BJ (cell line): ENCODE measurements around the gene LRRC45. TPM values are rescaled to one million over a fixed set of nuclear protein-coding genes. Genes with fewer than 3 reads are reported as not detected.

Source experiments
- CTCF ChIA-PET: fragments of 350-600 bp; formaldehyde crosslinking; extraction: SDS; loops from one replicate; lab custom pipeline; 2021; ENCODE audit warnings: antibody characterized with exemption, inconsistent platforms; lab: Yijun Ruan, JAX
- POLR2A ChIA-PET: fragments of 300-600 bp; sonication (Branson Sonifier 250); formaldehyde crosslinking; extraction: SDS; loops from one replicate; lab custom pipeline; 2021; ENCODE audit warnings: antibody characterized with exemption; lab: Charles Lee
- DNase-seq: peaks from one replicate; pipeline ENCODE4 v3.0.0-alpha.2; 2011; ENCODE audit warnings: low read depth
- H3K27me3 ChIP-seq: 2 replicates; pipeline ENCODE4 v1.6.0; 2011; ENCODE audit warnings: low read length; ENCODE audit not compliant: control insufficient read depth, insufficient read depth
- H3K36me3 ChIP-seq: 2 replicates; pipeline ENCODE4 v1.5.1; 2011; ENCODE audit warnings: low read length; ENCODE audit not compliant: control insufficient read depth, insufficient read depth
- H3K4me3 ChIP-seq: 2 replicates; pipeline ENCODE4 v1.5.1; 2011; ENCODE audit warnings: low read depth, mild to moderate bottlenecking, control low read depth, low read length
- polyA plus RNA-seq: library from polyadenylated mRNA; depleted of rRNA; stranded (reverse); fragments of >200 nt; gene quantifications from 2 replicates; pipeline ENCODE4 v1.2.3, GENCODE V29; 2011
- TF ChIP-seq, protein P1 (sequence below): IDR thresholded peaks from 2 replicates; pipeline ENCODE4 v1.5.1; 2011; ENCODE audit warnings: low read depth, mild to moderate bottlenecking, control low read depth, inconsistent platforms, low read length, moderate library complexity; ENCODE audit not compliant: insufficient read depth

LRRC45 gene
- polyA plus RNA-seq, 1 experiment, result 6.0 TPM

DNA sequence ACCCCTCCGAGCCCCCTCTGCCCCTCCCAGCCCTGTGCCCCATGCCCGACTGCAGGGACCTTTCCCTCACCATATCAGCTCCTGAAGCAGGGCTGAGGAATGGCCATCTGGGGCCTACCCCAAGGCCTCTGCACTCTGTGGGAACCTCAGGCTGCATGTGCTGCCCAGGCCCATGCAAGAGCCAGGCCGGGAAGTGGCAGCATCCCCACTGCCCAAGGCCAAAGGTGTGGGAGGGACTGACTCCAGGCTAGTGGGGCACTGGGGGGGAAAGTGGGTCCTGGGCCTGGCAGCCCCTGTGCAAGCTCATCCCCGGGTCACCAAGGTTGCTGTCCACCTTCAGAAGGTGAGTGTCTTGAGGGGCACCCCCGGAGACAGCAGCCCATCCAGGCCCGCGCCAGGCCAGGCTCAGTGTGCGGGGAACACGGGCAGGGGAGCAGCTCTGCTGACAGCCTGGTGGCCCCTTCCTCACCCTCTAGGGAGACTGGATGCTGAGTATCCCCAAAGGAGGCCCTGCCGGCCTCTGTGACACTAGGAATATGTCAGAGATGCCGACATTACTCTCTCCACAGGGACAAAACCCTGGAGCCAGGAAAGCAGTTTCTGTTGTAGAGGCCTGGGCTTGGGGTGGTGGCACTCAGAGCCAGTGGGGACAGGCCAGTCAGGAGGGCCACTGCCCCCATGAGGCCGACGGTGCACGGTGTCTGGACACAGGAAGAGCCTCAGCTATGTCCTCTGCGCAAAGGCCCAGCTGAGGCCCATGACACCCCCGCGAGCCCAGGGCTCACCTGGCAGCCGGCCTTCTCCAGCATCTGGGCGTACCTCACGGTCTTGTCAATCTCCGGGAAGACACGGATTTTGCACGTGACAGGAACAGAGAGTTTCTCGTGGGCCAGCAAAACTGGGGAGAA is 39.2 kb downstream of the LRRC45 start:
- H3K4me3 ChIP-seq, result no peak overlapping the region
- CTCF ChIA-PET, result no interaction called here
- H3K36me3 ChIP-seq, result peaks cover 40% of the 10 kb centered on the region
- no peak for DNase-seq
- TF ChIP-seq, protein P1, sequence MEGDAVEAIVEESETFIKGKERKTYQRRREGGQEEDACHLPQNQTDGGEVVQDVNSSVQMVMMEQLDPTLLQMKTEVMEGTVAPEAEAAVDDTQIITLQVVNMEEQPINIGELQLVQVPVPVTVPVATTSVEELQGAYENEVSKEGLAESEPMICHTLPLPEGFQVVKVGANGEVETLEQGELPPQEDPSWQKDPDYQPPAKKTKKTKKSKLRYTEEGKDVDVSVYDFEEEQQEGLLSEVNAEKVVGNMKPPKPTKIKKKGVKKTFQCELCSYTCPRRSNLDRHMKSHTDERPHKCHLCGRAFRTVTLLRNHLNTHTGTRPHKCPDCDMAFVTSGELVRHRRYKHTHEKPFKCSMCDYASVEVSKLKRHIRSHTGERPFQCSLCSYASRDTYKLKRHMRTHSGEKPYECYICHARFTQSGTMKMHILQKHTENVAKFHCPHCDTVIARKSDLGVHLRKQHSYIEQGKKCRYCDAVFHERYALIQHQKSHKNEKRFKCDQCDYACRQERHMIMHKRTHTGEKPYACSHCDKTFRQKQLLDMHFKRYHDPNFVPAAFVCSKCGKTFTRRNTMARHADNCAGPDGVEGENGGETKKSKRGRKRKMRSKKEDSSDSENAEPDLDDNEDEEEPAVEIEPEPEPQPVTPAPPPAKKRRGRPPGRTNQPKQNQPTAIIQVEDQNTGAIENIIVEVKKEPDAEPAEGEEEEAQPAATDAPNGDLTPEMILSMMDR, result no peak
- no peaks in the 10 kb centered on the region for H3K27me3 ChIP-seq
- POLR2A ChIA-PET, result no interaction called here

- TF ChIP-seq, protein P1, result no peak
- Histone ChIP-seq H3K36me3 (peaks cover 37% of the 10 kb centered on the region), H3K4me3 (no peak overlapping the region), H3K27me3 (no peaks in the 10 kb centered on the region)
- ChIA-PET POLR2A (no interaction called here), CTCF (no interaction called here)
- DNase-seq, result no peak
Observed at GRCh38 chr17:82062984-82063368, 39.9 kb downstream of the LRRC45 start.

- H3K4me3 ChIP-seq, result no peak overlapping the region
- H3K36me3 ChIP-seq, result peaks cover 37% of the 10 kb centered on the region
Observed at GRCh38 chr17:82063424-82064415, 40.6 kb downstream of the LRRC45 start.

GRCh38 chr17:82064433-82065192 is 41.5 kb downstream of the LRRC45 start:
- POLR2A ChIA-PET, result no interaction called here
- no peak for DNase-seq
- Histone ChIP-seq H3K27me3 (no peaks in the 10 kb centered on the region), H3K4me3 (peak overlapping the region; percentile 90), H3K36me3 (peaks cover 30% of the 10 kb centered on the region)
- CTCF ChIA-PET, result interaction anchor here (0.8 to 1.5 kb wide), 2 partner anchors 28 to 90 kb away, joined by 3 read pairs; no protein-coding TSS in a partner anchor
- TF ChIP-seq, protein P1, result no peak

More at GRCh38 chr17:82063424-82064415, 40.6 kb downstream of the LRRC45 start:
- POLR2A ChIA-PET, result no interaction called here
- TF ChIP-seq, protein P1, result no peak
- no peaks in the 10 kb centered on the region for H3K27me3 ChIP-seq
- DNase-seq, result no peak
- CTCF ChIA-PET, result interaction anchor here (1.5 kb wide), 1 partner anchor 27 kb away, joined by 3 read pairs; no protein-coding TSS in a partner anchor
